CD14-positive monocyte (primary cell): ENCODE results near the gene CCDC12. TPM values are rescaled to one million over a fixed set of nuclear protein-coding genes. Genes with fewer than 3 reads are reported as not detected.

Source experiments
- DNase-seq, 3 donors: peaks; one replicate each; pipeline ENCODE4 v3.0.0-alpha.2; 2011 to 2022
- H2AFZ ChIP-seq: 2 replicates; pipeline ENCODE4 v1.6.0; 2012; ENCODE audit warnings: mild to moderate bottlenecking, low read depth, low read length, inconsistent platforms; ENCODE audit not compliant: insufficient read depth, poor library complexity, severe bottlenecking
- H3K27ac ChIP-seq, 2 donors: 1 replicate in 1 of 2; 2 replicates in 1 of 2; pipeline ENCODE4 v1.5.1; 2012 to 2013; ENCODE audit warnings: low read length in 2 of 2, control low read depth in 1 of 2, inconsistent platforms in 1 of 2, low read depth in 1 of 2, mild to moderate bottlenecking in 1 of 2
- H3K27me3 ChIP-seq, 2 donors: one replicate each; pipeline versions ENCODE4 v1.6.0 to v1.6.1; 2011 to 2013; ENCODE audit warnings: low read length in 2 of 2; ENCODE audit not compliant: control insufficient read depth in 2 of 2, insufficient read depth in 2 of 2
- H3K36me3 ChIP-seq, 2 donors: replicated peaks in 1 of 2; 1 replicate in 1 of 2; 2 replicates in 1 of 2; pipeline versions ENCODE4 v1.5.1 to v1.6.1; 2012 to 2013; ENCODE audit warnings: low read length in 2 of 2, control low read depth in 1 of 2, inconsistent platforms in 1 of 2, mild to moderate bottlenecking in 1 of 2; ENCODE audit not compliant: insufficient read depth in 2 of 2, control insufficient read depth in 1 of 2
- H3K4me1 ChIP-seq, 2 donors: 1 replicate in 1 of 2; 2 replicates in 1 of 2; pipeline versions ENCODE4 v1.5.1 to v1.6.1; 2012 to 2013; ENCODE audit warnings: low read length in 2 of 2, control low read depth in 1 of 2, inconsistent platforms in 1 of 2, mild to moderate bottlenecking in 1 of 2, moderate library complexity in 1 of 2; ENCODE audit not compliant: insufficient read depth in 2 of 2, control insufficient read depth in 1 of 2
- H3K4me2 ChIP-seq: replicated peaks from 2 replicates; pipeline ENCODE3; 2012; ENCODE audit warnings: low read length, moderate library complexity, mild to moderate bottlenecking; ENCODE audit not compliant: poor library complexity, severe bottlenecking; ENCODE audit errors: extremely low read depth
- H3K4me3 ChIP-seq, 3 experiments: fragments of 200-600 bp in 1 of 3; sonication (generic) in 1 of 3; replicated peaks in 1 of 3; 1 replicate in 2 of 3; 2 replicates in 1 of 3; pipeline ENCODE4 v1.5.1; 2011 to 2013; ENCODE audit warnings: low read length in 3 of 3, mild to moderate bottlenecking in 3 of 3, control low read depth in 2 of 3, low read depth in 2 of 3, inconsistent platforms in 1 of 3, moderate library complexity in 1 of 3
- H3K79me2 ChIP-seq: 2 replicates; pipeline ENCODE4 v1.6.0; 2012; ENCODE audit warnings: mild to moderate bottlenecking, control low read depth, inconsistent platforms, low read length, moderate library complexity; ENCODE audit not compliant: insufficient read depth
- H3K9ac ChIP-seq: 2 replicates; pipeline ENCODE4 v1.6.0; 2017; ENCODE audit warnings: low read length, mild to moderate bottlenecking; ENCODE audit not compliant: insufficient read depth, poor library complexity, severe bottlenecking
- H3K9me3 ChIP-seq, 2 donors: replicated peaks in 1 of 2; 1 replicate in 1 of 2; 2 replicates in 1 of 2; pipeline versions ENCODE4 v1.5.1 to v1.6.1; 2012 to 2013; ENCODE audit warnings: low read length in 2 of 2, control low read depth in 1 of 2; ENCODE audit not compliant: control insufficient read depth in 1 of 2, insufficient read depth in 1 of 2
- H4K20me1 ChIP-seq: 2 replicates; pipeline ENCODE4 v1.6.0; 2012; ENCODE audit warnings: mild to moderate bottlenecking, low read length, control low read depth, moderate library complexity; ENCODE audit not compliant: insufficient read depth
- H3K27ac Mint-ChIP-seq, 7 donors: one replicate each; pipeline ENCODE4 v1.8.0; 2020; ENCODE audit warnings: mild to moderate bottlenecking in 7 of 7, mixed read lengths in 7 of 7, moderate library complexity in 6 of 7, inconsistent platforms in 2 of 7
- H3K27me3 Mint-ChIP-seq, 3 donors: one replicate each; pipeline ENCODE4 v1.8.0; 2021 to 2022; ENCODE audit warnings: low read depth in 3 of 3, mild to moderate bottlenecking in 3 of 3, mixed read lengths in 3 of 3, moderate library complexity in 3 of 3, inconsistent platforms in 1 of 3
- H3K36me3 Mint-ChIP-seq, 2 donors: one replicate each; pipeline ENCODE4 v1.8.0; 2020; ENCODE audit warnings: mixed read lengths in 2 of 2, inconsistent platforms in 1 of 2, mild to moderate bottlenecking in 1 of 2
- H3K4me1 Mint-ChIP-seq: one replicate; pipeline ENCODE4 v1.8.0; 2020; ENCODE audit warnings: mild to moderate bottlenecking, mixed read lengths
- H3K4me3 Mint-ChIP-seq, 2 donors: one replicate each; pipeline ENCODE4 v1.8.0; 2020; ENCODE audit warnings: mild to moderate bottlenecking in 2 of 2, mixed read lengths in 2 of 2, moderate library complexity in 1 of 2
- H3K9me3 Mint-ChIP-seq, 7 donors: one replicate each; pipeline ENCODE4 v1.8.0; 2020 to 2022; ENCODE audit warnings: mixed read lengths in 7 of 7, mild to moderate bottlenecking in 6 of 7, moderate library complexity in 6 of 7, inconsistent platforms in 2 of 7
- CTCF ChIP-seq: fragments of 200-600 bp; IDR thresholded peaks from one replicate; pipeline ENCODE4 v1.8.0; 2022; ENCODE audit warnings: antibody characterized with exemption, mild to moderate bottlenecking
- WGBS: methylation state at CpG from one replicate; pipeline ENCODE4 v1.1.5; 2013; ENCODE audit warnings: missing lambda C conversion rate; ENCODE audit not compliant: insufficient coverage; 5-methylcytosine and 5-hydroxymethylcytosine counted together
- intact Hi-C, 2 donors: fragments of 100-400 bp; cut with micrococcal nuclease; formaldehyde crosslinking; loops; one replicate each; pipeline versions ENCODE4 v1.15.0 to v1.15.1; 2023
- polyA plus RNA-seq, 3 donors: library from polyadenylated mRNA; depleted of rRNA in 1 of 3; unstranded in 2 of 3; stranded (reverse) in 1 of 3; fragments of 300-500 nt in 2 of 3; fragments of >200 nt in 1 of 3; fragmentation: Illumina TruSeq in 2 of 3; gene quantifications; 1 replicate in 2 of 3; 2 replicates in 1 of 3; pipeline ENCODE4 v1.2.3, GENCODE V29; 2012 to 2021

CCDC12 gene
- polyA plus RNA-seq, 3 donors = 50.1 to 70.7 (median 55.8) TPM

- Mint-ChIP-seq H3K9me3 (peaks cover 0 to 3% (median 0%) of the 10 kb centered on the region in 7 donors), H3K27me3 (peaks cover 22 to 76% (median 41%) of the 10 kb centered on the region in 3 donors), H3K27ac (peak overlapping the region in 1 of 7 donors; percentile 50), H3K4me3 (peak overlapping the region; percentile 76 to 94), H3K36me3 (no peaks in the 10 kb centered on the region), H3K4me1 (peaks cover 24% of the 10 kb centered on the region)
- peak; percentile 23 for TF ChIP-seq CTCF
- Histone ChIP-seq H3K4me1 (peaks cover 13 to 14% of the 10 kb centered on the region in 2 donors), H3K79me2 (no peaks in the 10 kb centered on the region), H2AFZ (peak overlapping the region; percentile 37), H3K27me3 (peaks cover 0 to 36% of the 10 kb centered on the region in 2 donors), H4K20me1 (no peaks in the 10 kb centered on the region), H3K36me3 (no peaks in the 10 kb centered on the region), H3K27ac (no peak overlapping the region), H3K4me2 (peak overlapping the region; percentile 69), H3K9me3 (no peaks in the 10 kb centered on the region), H3K4me3 (peak overlapping the region; percentile 25 to 68 (median 35)), H3K9ac (no peak overlapping the region)
- DNase-seq = peak; percentile 69 to 70 (median 70)
- intact Hi-C loops = no loop called here
- 4% methylated on average over 46 of the region's 58 CpGs for WGBS
Observed at GRCh38 chr3:46892285-46893145, 84.0 kb downstream of the CCDC12 start.

- H3K27me3 ChIP-seq = peaks cover 0 to 41% of the 10 kb centered on the region in 2 donors
- DNase-seq = no peak
Observed at GRCh38 chr3:46891132-46891531, 85.4 kb downstream of the CCDC12 start.

More at GRCh38 chr3:46891132-46891531, 85.4 kb downstream of the CCDC12 start:
- Histone ChIP-seq H3K9me3 (no peaks in the 10 kb centered on the region), H3K4me1 (peaks cover 13 to 14% of the 10 kb centered on the region in 2 donors), H3K79me2 (no peaks in the 10 kb centered on the region), H2AFZ (no peak overlapping the region), H3K36me3 (no peaks in the 10 kb centered on the region), H4K20me1 (no peaks in the 10 kb centered on the region), H3K4me3 (no peak overlapping the region), H3K27ac (no peak overlapping the region), H3K9ac (no peak overlapping the region), H3K4me2 (no peak overlapping the region)
- no peaks in the 10 kb centered on the region for H3K36me3 Mint-ChIP-seq
- no peak for TF ChIP-seq CTCF
- H3K4me3 Mint-ChIP-seq = peak overlapping the region in 1 of 2 donors; percentile 94
- 93% methylated on average over 1 of the region's 3 CpGs for WGBS
- intact Hi-C loops = no loop called here
- H3K4me1 Mint-ChIP-seq = peaks cover 24% of the 10 kb centered on the region
- H3K27me3 Mint-ChIP-seq = peaks cover 22 to 75% (median 36%) of the 10 kb centered on the region in 3 donors
- H3K9me3 Mint-ChIP-seq = peaks cover 0 to 3% (median 0%) of the 10 kb centered on the region in 7 donors
- H3K27ac Mint-ChIP-seq = no peak overlapping the region
